OCI-LY3 (cell line): Measurements from ENCODE around the gene ATXN2.

Experiments used
- H2AFZ ChIP-seq: fragments of 200-600, 300-600 bp; shearing (Covaris generic); 2 replicates; pipeline ENCODE4 v1.6.0; 2014; ENCODE audit warnings: antibody characterized with exemption, low read depth, low read length
- H3K27ac ChIP-seq: fragments of 200-600, 300-600 bp; sonication (generic); 2 replicates; pipeline ENCODE4 v1.5.1; 2014; ENCODE audit warnings: mild to moderate bottlenecking, low read length, moderate library complexity, mixed read lengths
- H3K27me3 ChIP-seq: fragments of 200-600, 300-600 bp; sonication (generic); 2 replicates; pipeline ENCODE4 v1.6.1; 2014; ENCODE audit warnings: low read depth, low read length, mixed read lengths
- H3K36me3 ChIP-seq: fragments of 200-600, 300-600 bp; sonication (generic); replicated peaks from 2 replicates; pipeline ENCODE3; 2014; ENCODE audit warnings: low read depth, low read length, mixed read lengths
- H3K4me1 ChIP-seq: fragments of 300-600, 200-600 bp; sonication (generic); 2 replicates; pipeline ENCODE4 v1.6.1; 2014; ENCODE audit warnings: low read length, mixed read lengths
- H3K4me2 ChIP-seq: fragments of 200-600, 300-600 bp; sonication (generic); 2 replicates; pipeline ENCODE4 v1.6.1; 2014; ENCODE audit warnings: low read length, mixed read lengths
- H3K4me3 ChIP-seq: fragments of 300-600, 200-600 bp; sonication (generic); 2 replicates; pipeline ENCODE4 v1.5.1; 2014; ENCODE audit warnings: antibody characterized with exemption, mild to moderate bottlenecking, low read length, moderate library complexity
- H3K79me2 ChIP-seq: fragments of 300-600, 200-600 bp; shearing (Covaris generic); 2 replicates; pipeline ENCODE4 v1.6.1; 2014; ENCODE audit warnings: mild to moderate bottlenecking, low read length, mixed read lengths
- H3K9ac ChIP-seq: fragments of 300-600, 200-600 bp; shearing (Covaris generic); 2 replicates; pipeline ENCODE4 v1.6.0; 2014; ENCODE audit warnings: mild to moderate bottlenecking, low read length, moderate library complexity
- H3K9me3 ChIP-seq: fragments of 200-600, 300-600 bp; shearing (Covaris generic); 2 replicates; pipeline ENCODE4 v1.6.1; 2014; ENCODE audit warnings: low read length, mixed read lengths; ENCODE audit not compliant: insufficient read depth
- H4K20me1 ChIP-seq: fragments of 200-600, 300-600 bp; sonication (generic); 2 replicates; pipeline ENCODE4 v1.6.1; 2016; ENCODE audit warnings: low read length, mixed read lengths; ENCODE audit not compliant: insufficient read depth
- EZH2phosphoT487 ChIP-seq: fragments of 200-600 bp; shearing (Covaris generic); IDR thresholded peaks from 2 replicates; pipeline ENCODE4 v1.6.1; 2018; ENCODE audit warnings: antibody characterized with exemption, mixed run types, low read depth
- TF ChIP-seq, protein P1 (sequence below): fragments of 200-600, 300-600 bp; sonication (generic); IDR thresholded peaks from 2 replicates; pipeline ENCODE4 v1.5.1; 2014; ENCODE audit warnings: antibody characterized with exemption, low read length, low read depth

The ATXN2 gene

GRCh38 chr12:111578276-111578970, 20.7 kb downstream of the ATXN2 start:
- H3K4me2 ChIP-seq: no peak overlapping the region

GRCh38 chr12:111574797-111575443, 24.2 kb downstream of the ATXN2 start:
- Histone ChIP-seq H3K36me3 (peaks cover 4% of the 10 kb centered on the region), H3K27ac (no peak overlapping the region), H3K9ac (no peak overlapping the region), H2AFZ (no peak overlapping the region), H3K4me1 (no peaks in the 10 kb centered on the region), H3K27me3 (no peaks in the 10 kb centered on the region), H3K79me2 (peaks cover 88% of the 10 kb centered on the region), H4K20me1 (peaks cover 43% of the 10 kb centered on the region), H3K9me3 (no peaks in the 10 kb centered on the region), H3K4me3 (no peak overlapping the region), H3K4me2 (no peak overlapping the region)
- TF ChIP-seq, protein P1, sequence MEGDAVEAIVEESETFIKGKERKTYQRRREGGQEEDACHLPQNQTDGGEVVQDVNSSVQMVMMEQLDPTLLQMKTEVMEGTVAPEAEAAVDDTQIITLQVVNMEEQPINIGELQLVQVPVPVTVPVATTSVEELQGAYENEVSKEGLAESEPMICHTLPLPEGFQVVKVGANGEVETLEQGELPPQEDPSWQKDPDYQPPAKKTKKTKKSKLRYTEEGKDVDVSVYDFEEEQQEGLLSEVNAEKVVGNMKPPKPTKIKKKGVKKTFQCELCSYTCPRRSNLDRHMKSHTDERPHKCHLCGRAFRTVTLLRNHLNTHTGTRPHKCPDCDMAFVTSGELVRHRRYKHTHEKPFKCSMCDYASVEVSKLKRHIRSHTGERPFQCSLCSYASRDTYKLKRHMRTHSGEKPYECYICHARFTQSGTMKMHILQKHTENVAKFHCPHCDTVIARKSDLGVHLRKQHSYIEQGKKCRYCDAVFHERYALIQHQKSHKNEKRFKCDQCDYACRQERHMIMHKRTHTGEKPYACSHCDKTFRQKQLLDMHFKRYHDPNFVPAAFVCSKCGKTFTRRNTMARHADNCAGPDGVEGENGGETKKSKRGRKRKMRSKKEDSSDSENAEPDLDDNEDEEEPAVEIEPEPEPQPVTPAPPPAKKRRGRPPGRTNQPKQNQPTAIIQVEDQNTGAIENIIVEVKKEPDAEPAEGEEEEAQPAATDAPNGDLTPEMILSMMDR: no peak
- TF ChIP-seq EZH2phosphoT487: no peak

More at GRCh38 chr12:111578276-111578970, 20.7 kb downstream of the ATXN2 start:
- Histone ChIP-seq H4K20me1 (peaks cover 32% of the 10 kb centered on the region), H3K9ac (no peak overlapping the region), H3K27me3 (no peaks in the 10 kb centered on the region), H2AFZ (no peak overlapping the region), H3K9me3 (no peaks in the 10 kb centered on the region), H3K79me2 (peaks cover 87% of the 10 kb centered on the region), H3K4me1 (no peaks in the 10 kb centered on the region), H3K4me3 (no peak overlapping the region), H3K27ac (no peak overlapping the region), H3K36me3 (peaks cover 4% of the 10 kb centered on the region)
- TF ChIP-seq, protein P1: no peak
- TF ChIP-seq EZH2phosphoT487: no peak

GRCh38 chr12:111573476-111573875, 25.6 kb downstream of the ATXN2 start:
- TF ChIP-seq EZH2phosphoT487: no peak
- TF ChIP-seq, protein P1: no peak
- Histone ChIP-seq H4K20me1 (peaks cover 52% of the 10 kb centered on the region), H3K27me3 (no peaks in the 10 kb centered on the region), H3K4me1 (peaks cover 2% of the 10 kb centered on the region; the same call in 1 of the 2 replicates), H3K27ac (no peak overlapping the region), H3K9ac (no peak overlapping the region), H3K4me3 (no peak overlapping the region), H3K9me3 (no peaks in the 10 kb centered on the region), H3K4me2 (no peak overlapping the region), H3K36me3 (peaks cover 4% of the 10 kb centered on the region), H3K79me2 (peaks cover 88% of the 10 kb centered on the region), H2AFZ (no peak overlapping the region)

DNA sequence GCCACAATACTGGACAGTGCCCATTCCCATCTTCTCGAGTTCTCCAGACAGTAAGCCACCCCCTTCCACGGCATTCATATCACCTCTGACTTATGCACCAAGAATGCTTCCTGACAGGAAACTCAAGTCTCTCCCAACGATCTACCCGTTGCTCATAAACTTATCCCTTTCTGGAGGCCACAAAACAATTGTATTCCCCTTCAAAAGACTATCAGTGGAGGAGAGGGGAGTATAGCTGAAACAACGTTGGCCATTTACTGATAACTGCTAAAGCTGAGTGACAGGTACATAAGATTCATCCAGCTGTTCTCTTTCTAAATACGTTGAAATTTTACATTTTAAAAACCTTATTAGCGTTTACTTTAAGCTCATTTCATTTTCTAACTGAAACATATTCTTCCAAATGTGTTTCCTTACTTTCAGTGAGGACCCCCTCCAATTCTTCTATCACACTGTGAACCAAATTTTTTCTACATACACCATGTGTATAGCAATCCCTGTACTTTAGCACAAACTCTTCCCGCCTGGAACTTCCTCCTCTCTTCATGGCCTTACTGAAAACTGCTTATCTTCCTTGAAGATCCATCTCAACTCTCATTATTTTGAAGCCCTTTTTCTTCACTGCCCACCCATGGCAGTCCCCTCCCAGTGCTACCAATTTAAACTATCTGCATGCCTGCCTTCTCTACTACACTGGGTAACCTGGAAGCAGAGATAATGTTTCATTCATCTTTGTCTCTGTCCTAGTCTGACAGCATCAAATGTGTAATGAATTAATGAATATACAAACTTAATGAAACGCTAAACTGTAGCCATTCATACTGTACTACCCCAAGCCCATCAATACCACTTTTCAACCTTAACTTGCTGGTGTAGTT, 28.8 kb downstream of the ATXN2 start:
- H3K9ac ChIP-seq: no peak overlapping the region
- TF ChIP-seq, protein P1: no peak

More for the DNA sequence above, 28.8 kb downstream of the ATXN2 start:
- Histone ChIP-seq H3K4me1 (peaks cover 2% of the 10 kb centered on the region; the same call in 1 of the 2 replicates), H3K4me2 (no peak overlapping the region), H3K27me3 (no peaks in the 10 kb centered on the region), H3K4me3 (no peak overlapping the region), H3K9me3 (no peaks in the 10 kb centered on the region), H3K79me2 (peaks cover 86% of the 10 kb centered on the region), H4K20me1 (peaks cover 44% of the 10 kb centered on the region), H2AFZ (no peak overlapping the region), H3K36me3 (no peaks in the 10 kb centered on the region), H3K27ac (no peak overlapping the region)
